ENCODE data around the gene POU2F1.

POU2F1 gene

DNA sequence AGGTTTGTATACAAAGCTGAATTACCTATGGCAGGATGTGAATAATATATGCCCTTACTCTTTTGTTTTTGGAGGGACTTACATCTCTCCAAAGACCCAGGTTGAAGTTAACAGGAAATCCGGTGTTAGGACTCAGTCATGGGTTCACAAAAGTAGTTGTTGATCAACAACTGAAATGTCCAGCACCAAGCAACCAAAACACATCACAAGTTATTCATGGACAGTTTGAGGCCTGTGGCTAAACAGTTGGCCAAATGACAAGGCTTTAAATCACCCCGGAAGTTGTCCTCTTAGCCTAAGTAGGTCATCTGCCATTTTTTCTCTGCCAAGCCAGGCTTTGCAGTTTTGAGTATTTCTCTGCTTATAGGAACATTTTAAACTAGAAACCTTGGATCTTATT lies 207.7 kb downstream of the POU2F1 start:
- Histone ChIP-seq H3K36me3 (ENCODE audit: control insufficient read depth, insufficient read depth, low read length, severe bottlenecking) (no peaks in the 10 kb centered on the region), H3K4me3 (ENCODE audit: low read length) (no peak overlapping the region), H3K27me3 (replicated peaks; ENCODE audit: control insufficient read depth, insufficient read depth, low read length) (no peaks in the 10 kb centered on the region), H3K9ac (ENCODE audit: low read length) (no peak overlapping the region), H3K9me3 (ENCODE audit: control insufficient read depth, low read length) (no peaks in the 10 kb centered on the region), H3K4me1 (ENCODE audit: control insufficient read depth, insufficient read depth, low read length) (peaks cover 21% of the 10 kb centered on the region)
- DNase-seq (ENCODE audit: low read depth), result no peak

DNA sequence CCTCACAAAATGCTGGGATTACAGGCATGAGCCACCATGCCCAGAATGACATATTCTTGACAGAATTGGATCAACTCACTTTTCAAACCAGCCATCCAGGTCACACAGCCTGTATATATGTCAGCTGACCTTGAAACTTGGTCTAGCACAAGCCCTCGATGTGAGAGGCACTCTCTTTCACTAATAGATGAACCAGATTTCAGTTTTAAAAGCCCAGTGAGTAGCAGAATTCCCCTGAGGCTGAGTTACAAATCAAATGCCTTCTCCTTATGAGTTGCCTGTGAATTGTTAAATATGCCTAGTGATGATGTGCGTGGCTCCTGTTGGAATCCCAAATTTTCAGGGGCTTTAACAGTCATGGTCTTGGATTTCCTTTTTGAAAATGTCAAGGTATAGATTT lies 208.9 kb downstream of the POU2F1 start:
- Histone ChIP-seq H3K4me3 (ENCODE audit: low read length) (no peak overlapping the region), H3K9me3 (ENCODE audit: control insufficient read depth, low read length) (no peaks in the 10 kb centered on the region), H3K27me3 (replicated peaks; ENCODE audit: control insufficient read depth, insufficient read depth, low read length) (no peaks in the 10 kb centered on the region), H3K36me3 (ENCODE audit: control insufficient read depth, insufficient read depth, low read length, severe bottlenecking) (no peaks in the 10 kb centered on the region), H3K4me1 (ENCODE audit: control insufficient read depth, insufficient read depth, low read length) (peaks cover 14% of the 10 kb centered on the region), H3K9ac (ENCODE audit: low read length) (no peak overlapping the region)
- no peak for DNase-seq (ENCODE audit: low read depth)

DNA sequence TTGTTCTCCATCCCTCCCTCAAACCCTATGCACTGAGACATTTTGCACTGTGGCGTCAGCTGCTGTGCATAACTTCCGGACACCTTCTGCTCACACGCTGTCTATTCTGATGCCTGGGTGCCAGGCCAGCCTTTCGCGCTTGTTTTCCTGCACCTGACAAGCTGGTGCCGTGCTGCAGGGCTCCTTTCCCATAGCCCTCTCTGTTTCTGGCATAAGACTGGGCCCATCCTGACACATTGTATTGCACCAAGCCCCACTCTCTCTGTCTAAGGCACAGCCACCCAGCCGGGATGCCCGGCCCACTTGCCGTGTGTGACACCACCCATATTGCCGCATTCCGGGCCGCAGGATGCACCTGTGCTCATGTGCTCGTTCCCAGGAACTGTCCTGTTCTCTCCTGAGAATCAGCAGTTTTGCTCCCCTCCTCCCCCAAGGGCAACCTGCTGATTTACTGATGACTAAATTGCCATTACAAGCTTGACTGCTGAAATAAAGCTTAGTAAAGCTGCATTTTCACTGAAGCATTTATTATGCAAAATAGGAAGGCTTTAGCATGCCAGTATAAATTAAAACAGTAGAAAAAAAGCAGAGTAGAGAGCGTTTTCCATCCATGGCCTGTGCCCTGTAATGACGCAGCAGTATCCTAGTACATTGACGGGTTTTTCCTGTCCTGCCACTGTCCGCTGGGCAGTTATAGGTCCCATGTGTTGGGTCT lies 209.6 kb downstream of the POU2F1 start:
- no peaks in the 10 kb centered on the region for H3K36me3 ChIP-seq (ENCODE audit: control insufficient read depth, insufficient read depth, low read length, severe bottlenecking)
- H3K4me3 ChIP-seq (ENCODE audit: low read length), result no peak overlapping the region
- peaks cover 14% of the 10 kb centered on the region for H3K4me1 ChIP-seq (ENCODE audit: control insufficient read depth, insufficient read depth, low read length)
- no peak for DNase-seq (ENCODE audit: low read depth)
- H3K9ac ChIP-seq (ENCODE audit: low read length), result no peak overlapping the region
- no peaks in the 10 kb centered on the region for H3K9me3 ChIP-seq (ENCODE audit: control insufficient read depth, low read length)
- H3K27me3 ChIP-seq (replicated peaks; ENCODE audit: control insufficient read depth, insufficient read depth, low read length), result no peaks in the 10 kb centered on the region

DNA sequence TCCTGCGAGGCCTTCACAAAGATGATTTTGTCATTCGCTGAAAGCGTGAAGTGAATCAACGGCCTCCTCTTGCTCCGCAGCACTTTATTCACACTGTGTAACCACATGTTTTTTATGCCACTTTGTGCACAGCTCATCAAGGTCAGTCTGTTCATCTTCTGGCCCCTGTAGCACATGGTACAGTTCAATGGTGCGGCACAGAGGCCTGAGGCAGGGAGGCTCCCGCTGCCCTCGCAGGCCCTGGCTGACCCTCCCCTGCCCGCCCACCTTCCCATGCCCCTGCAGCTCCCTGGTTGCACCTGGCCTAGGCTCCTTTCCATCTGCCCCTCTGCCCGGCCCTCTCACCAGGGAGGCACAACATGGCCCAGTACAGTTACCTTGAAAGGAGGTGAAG lies 210.2 kb downstream of the POU2F1 start:
- no peak for DNase-seq (ENCODE audit: low read depth)
- H3K9ac ChIP-seq (ENCODE audit: low read length), result no peak overlapping the region
- H3K9me3 ChIP-seq (ENCODE audit: control insufficient read depth, low read length), result peaks cover 3% of the 10 kb centered on the region
- H3K27me3 ChIP-seq (replicated peaks; ENCODE audit: control insufficient read depth, insufficient read depth, low read length), result no peaks in the 10 kb centered on the region
- no peaks in the 10 kb centered on the region for H3K36me3 ChIP-seq (ENCODE audit: control insufficient read depth, insufficient read depth, low read length, severe bottlenecking)
- peaks cover 14% of the 10 kb centered on the region for H3K4me1 ChIP-seq (ENCODE audit: control insufficient read depth, insufficient read depth, low read length)
- H3K4me3 ChIP-seq (ENCODE audit: low read length), result no peak overlapping the region

DNA sequence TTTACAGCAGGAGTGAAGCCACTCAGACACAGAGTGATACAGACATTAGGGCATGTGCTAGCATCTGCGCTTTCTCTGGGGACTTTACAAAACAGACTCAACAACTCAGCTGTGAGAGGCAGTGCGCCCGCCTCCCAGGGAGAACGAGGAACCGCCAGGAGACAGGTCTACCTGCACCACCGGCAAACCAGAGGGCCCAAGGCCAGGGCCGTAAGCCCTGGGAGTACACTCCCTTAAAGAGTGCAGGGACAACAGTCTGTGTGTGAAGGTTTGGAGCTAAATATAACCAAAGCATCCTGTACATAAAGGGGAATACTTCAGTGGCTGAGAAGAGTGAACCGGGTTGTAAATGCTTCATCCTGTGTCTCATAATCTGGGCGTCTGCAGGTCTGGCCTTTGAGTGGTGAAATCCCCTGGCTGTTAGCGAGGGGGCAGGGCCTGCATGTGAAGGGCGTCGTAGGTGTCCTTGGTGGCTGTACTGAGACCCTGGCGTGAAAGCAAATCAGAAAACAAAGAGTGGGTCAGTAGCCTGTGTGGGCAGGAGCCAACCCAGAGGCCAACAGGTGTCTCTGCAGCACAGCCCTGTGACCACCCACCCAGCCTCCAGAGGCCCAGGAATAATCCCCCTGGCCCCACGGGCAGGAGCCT lies 210.7 kb downstream of the POU2F1 start:
- Histone ChIP-seq H3K9ac (ENCODE audit: low read length) (no peak overlapping the region), H3K36me3 (ENCODE audit: control insufficient read depth, insufficient read depth, low read length, severe bottlenecking) (no peaks in the 10 kb centered on the region)

DNA sequence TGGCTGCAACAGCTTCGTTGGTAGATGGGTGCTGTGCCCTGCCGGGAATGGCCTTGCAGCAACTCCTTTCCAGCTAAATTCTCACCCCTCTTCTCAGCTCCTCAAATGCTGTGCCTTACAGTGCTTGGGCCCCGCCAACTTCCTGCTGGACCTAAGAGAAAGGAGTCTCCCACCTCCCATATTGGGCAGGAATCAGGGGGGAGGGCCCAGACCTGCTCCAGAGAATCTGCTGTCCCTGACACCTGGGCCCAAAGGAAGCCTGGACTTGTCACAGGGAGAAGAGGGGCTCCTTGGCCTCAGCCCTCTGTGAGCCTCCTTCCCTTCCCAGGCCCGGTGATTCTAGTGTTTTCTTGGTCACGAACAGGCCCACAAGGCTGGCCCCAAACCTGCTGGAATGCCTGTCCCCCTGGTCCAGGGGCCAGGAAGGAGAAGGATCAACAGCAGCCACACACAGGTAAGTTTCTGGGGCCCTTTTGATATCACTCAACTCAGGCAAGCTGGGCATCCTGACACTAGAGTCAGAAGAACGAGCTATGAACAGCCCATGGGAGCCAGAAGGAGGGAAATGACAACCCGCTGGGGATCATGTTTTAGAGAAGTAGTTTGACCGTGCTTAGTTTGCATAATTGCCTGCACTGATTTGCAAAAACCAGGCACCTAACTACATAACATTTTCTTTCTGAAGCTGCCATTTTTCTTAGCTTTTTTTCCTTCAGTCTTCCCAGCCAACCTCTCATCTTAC lies 211.4 kb downstream of the POU2F1 start:
- Histone ChIP-seq H3K9ac (ENCODE audit: low read length) (no peak overlapping the region), H3K9me3 (ENCODE audit: control insufficient read depth, low read length) (peaks cover 8% of the 10 kb centered on the region), H3K27me3 (replicated peaks; ENCODE audit: control insufficient read depth, insufficient read depth, low read length) (no peaks in the 10 kb centered on the region), H3K4me3 (ENCODE audit: low read length) (no peak overlapping the region), H3K36me3 (ENCODE audit: control insufficient read depth, insufficient read depth, low read length, severe bottlenecking) (no peaks in the 10 kb centered on the region), H3K4me1 (ENCODE audit: control insufficient read depth, insufficient read depth, low read length) (peaks cover 14% of the 10 kb centered on the region)
- no peak for DNase-seq (ENCODE audit: low read depth)

More for the DNA sequence above, 210.7 kb downstream of the POU2F1 start:
- no peak overlapping the region for H3K4me3 ChIP-seq (ENCODE audit: low read length)
- no peak for DNase-seq (ENCODE audit: low read depth)
- no peaks in the 10 kb centered on the region for H3K27me3 ChIP-seq (replicated peaks; ENCODE audit: control insufficient read depth, insufficient read depth, low read length)
- peaks cover 8% of the 10 kb centered on the region for H3K9me3 ChIP-seq (ENCODE audit: control insufficient read depth, low read length)
- peaks cover 14% of the 10 kb centered on the region for H3K4me1 ChIP-seq (ENCODE audit: control insufficient read depth, insufficient read depth, low read length)

DNA sequence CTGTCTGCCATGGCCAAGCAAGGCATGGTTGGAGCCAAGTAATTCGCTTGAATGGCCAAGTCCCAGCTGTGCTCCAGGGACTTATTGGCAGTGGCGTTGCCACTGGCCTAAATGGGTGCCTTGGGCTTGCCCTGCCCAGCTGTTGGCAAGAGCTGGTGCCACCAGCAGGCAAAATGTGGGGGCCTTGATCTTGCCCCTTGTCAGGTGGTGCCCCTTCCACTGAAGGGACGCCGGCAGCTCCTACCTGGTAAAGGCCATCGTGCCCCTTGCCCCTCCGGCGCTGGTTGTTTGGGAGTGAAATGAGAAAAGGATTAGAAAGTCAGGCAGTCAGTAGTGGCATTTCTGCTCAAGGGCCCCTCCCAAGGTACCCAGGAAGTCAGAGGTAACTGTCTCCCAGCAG lies 212.1 kb downstream of the POU2F1 start:
- Histone ChIP-seq H3K9ac (ENCODE audit: low read length) (no peak overlapping the region), H3K36me3 (ENCODE audit: control insufficient read depth, insufficient read depth, low read length, severe bottlenecking) (no peaks in the 10 kb centered on the region), H3K9me3 (ENCODE audit: control insufficient read depth, low read length) (peaks cover 8% of the 10 kb centered on the region), H3K27me3 (replicated peaks; ENCODE audit: control insufficient read depth, insufficient read depth, low read length) (no peaks in the 10 kb centered on the region), H3K4me3 (ENCODE audit: low read length) (no peak overlapping the region), H3K4me1 (ENCODE audit: control insufficient read depth, insufficient read depth, low read length) (peaks cover 12% of the 10 kb centered on the region)
- no peak for DNase-seq (ENCODE audit: low read depth)

DNA sequence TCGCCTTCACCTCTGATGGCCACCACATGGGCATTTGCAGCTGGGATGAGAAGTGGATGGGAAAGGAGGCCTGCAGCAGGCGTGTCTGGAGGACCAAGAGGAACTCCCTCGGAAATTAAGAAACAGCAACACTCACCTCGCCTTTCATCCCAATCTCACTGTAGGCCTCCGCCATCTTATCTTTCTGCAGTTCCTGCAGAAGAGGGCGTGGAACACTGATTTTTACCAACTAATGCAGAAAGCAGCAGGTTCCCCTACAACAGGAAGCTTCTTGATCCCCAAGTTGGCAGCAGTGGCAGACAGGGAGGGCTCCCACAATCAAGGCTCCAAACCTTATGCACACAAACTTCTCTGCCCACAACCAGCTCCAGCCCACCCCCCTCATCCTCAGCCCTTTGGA lies 213.2 kb downstream of the POU2F1 start:
- Histone ChIP-seq H3K4me1 (ENCODE audit: control insufficient read depth, insufficient read depth, low read length) (peaks cover 1% of the 10 kb centered on the region), H3K9me3 (ENCODE audit: control insufficient read depth, low read length) (peaks cover 8% of the 10 kb centered on the region), H3K9ac (ENCODE audit: low read length) (no peak overlapping the region), H3K4me3 (ENCODE audit: low read length) (no peak overlapping the region), H3K27me3 (replicated peaks; ENCODE audit: control insufficient read depth, insufficient read depth, low read length) (peaks cover 9% of the 10 kb centered on the region), H3K36me3 (ENCODE audit: control insufficient read depth, insufficient read depth, low read length, severe bottlenecking) (no peaks in the 10 kb centered on the region)
- no peak for DNase-seq (ENCODE audit: low read depth)

DNA sequence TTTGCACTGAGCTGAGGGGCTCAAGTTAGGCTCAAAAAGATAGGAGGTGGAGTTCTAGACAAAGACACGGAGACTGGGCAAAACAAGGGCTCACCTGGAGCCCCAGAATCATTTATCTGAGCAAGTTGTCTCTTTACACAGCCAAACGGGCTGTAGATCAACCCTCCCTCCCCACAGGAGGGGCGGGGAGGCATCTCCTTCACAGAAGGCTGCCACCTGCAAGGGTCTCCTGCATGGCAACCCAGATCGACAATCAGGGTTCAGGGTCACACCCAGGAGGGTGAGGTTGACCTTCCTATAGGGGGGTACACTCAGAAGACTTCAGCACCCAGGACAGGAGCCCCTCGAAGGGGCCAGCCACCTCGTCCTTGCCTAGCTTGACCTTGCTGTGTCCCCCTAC lies 213.6 kb downstream of the POU2F1 start:
- Histone ChIP-seq H3K4me3 (ENCODE audit: low read length) (no peak overlapping the region), H3K36me3 (ENCODE audit: control insufficient read depth, insufficient read depth, low read length, severe bottlenecking) (no peaks in the 10 kb centered on the region), H3K27me3 (replicated peaks; ENCODE audit: control insufficient read depth, insufficient read depth, low read length) (peaks cover 13% of the 10 kb centered on the region), H3K9ac (ENCODE audit: low read length) (no peak overlapping the region), H3K9me3 (ENCODE audit: control insufficient read depth, low read length) (peaks cover 8% of the 10 kb centered on the region), H3K4me1 (ENCODE audit: control insufficient read depth, insufficient read depth, low read length) (peaks cover 4% of the 10 kb centered on the region)
- no peak for DNase-seq (ENCODE audit: low read depth)

DNA sequence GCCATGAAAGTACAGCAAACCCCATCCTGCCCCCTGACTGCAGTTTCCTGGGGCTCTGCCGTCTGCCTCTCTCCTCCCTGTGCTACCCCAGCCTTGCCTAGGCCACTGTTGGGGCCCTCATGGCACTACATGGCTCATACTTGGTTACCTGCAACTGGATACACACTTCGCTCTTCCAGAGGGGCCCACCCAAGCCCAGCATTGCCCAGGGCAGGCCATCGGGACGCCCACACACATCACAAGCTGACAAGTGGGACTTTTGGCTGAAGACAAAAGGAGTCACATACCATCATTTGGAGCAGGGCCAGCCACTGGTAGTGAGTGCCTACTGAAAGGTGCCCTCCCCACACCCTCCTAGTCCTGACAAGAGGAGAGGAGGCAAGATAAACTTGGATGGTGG lies 214.8 kb downstream of the POU2F1 start:
- no peak for DNase-seq (ENCODE audit: low read depth)
- Histone ChIP-seq H3K9me3 (ENCODE audit: control insufficient read depth, low read length) (peaks cover 8% of the 10 kb centered on the region), H3K4me1 (ENCODE audit: control insufficient read depth, insufficient read depth, low read length) (peaks cover 5% of the 10 kb centered on the region), H3K4me3 (ENCODE audit: low read length) (no peak overlapping the region), H3K36me3 (ENCODE audit: control insufficient read depth, insufficient read depth, low read length, severe bottlenecking) (no peaks in the 10 kb centered on the region), H3K27me3 (replicated peaks; ENCODE audit: control insufficient read depth, insufficient read depth, low read length) (peaks cover 20% of the 10 kb centered on the region), H3K9ac (ENCODE audit: low read length) (no peak overlapping the region)

Measured in adipocyte (in vitro differentiated cells).